GM19324 (cell line): Measurements from ENCODE around the gene BEX1.

Experiments
- ATAC-seq: cut with Tn5 transposase; IDR thresholded peaks from one replicate; pipeline ENCODE4 v1.9.1; 2021; ENCODE audit warnings: mild to moderate bottlenecking, moderate library complexity; ENCODE audit not compliant: unreplicated experiment, low FRiP score

BEX1 gene

DNA sequence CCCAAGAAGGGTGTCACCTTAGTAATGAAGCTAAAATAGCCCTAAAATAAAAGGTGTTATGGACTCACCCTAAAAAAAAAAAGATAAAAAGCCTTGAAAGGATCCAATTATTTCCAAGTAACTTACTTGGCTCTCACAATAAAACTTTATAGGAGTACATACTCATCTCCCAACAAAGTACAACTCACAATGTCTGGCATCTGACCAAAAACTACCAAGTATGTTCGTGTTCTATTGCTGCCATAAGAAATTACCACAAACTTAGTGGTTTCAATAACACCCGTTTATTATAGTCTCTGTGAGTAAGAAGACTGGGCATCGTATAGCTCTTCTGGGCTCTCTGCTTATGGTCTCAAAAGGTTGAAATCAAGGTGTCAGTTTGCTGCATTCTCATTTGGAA, 51.0 kb downstream of the BEX1 start:
- ATAC-seq = no peak
